ENCODE results near the gene RRBP1. TPM values are rescaled to one million over a fixed set of nuclear protein-coding genes. Genes with fewer than 3 reads are reported as not detected.

Gene RRBP1
- total RNA-seq, 1 donor, result 122 TPM

GRCh38 chr20:17580895-17581294 is 101.1 kb downstream of the RRBP1 start:
- Histone ChIP-seq H3K4me2 (ENCODE audit: insufficient read depth, low read length) (no peak overlapping the region), H3K27ac (ENCODE audit: low read depth, low read length) (no peak overlapping the region), H3K4me3 (ENCODE audit: insufficient read depth, low read length) (no peak overlapping the region), H3K27me3 (ENCODE audit: insufficient read depth, low read length) (no peaks in the 10 kb centered on the region), H3K9me3 (ENCODE audit: low read depth, low read length) (no peaks in the 10 kb centered on the region), H4K20me1 (ENCODE audit: insufficient read depth, low read length) (peaks cover 89% of the 10 kb centered on the region), H2AFZ (ENCODE audit: low read length) (no peak overlapping the region), H3K79me2 (ENCODE audit: insufficient read depth, low read length) (peaks cover 96% of the 10 kb centered on the region), H3K36me3 (ENCODE audit: insufficient read depth, low read length) (peaks cover 7% of the 10 kb centered on the region), H3K4me1 (ENCODE audit: insufficient read depth, low read length) (peaks cover 12% of the 10 kb centered on the region)
- TF ChIP-seq, protein P1, sequence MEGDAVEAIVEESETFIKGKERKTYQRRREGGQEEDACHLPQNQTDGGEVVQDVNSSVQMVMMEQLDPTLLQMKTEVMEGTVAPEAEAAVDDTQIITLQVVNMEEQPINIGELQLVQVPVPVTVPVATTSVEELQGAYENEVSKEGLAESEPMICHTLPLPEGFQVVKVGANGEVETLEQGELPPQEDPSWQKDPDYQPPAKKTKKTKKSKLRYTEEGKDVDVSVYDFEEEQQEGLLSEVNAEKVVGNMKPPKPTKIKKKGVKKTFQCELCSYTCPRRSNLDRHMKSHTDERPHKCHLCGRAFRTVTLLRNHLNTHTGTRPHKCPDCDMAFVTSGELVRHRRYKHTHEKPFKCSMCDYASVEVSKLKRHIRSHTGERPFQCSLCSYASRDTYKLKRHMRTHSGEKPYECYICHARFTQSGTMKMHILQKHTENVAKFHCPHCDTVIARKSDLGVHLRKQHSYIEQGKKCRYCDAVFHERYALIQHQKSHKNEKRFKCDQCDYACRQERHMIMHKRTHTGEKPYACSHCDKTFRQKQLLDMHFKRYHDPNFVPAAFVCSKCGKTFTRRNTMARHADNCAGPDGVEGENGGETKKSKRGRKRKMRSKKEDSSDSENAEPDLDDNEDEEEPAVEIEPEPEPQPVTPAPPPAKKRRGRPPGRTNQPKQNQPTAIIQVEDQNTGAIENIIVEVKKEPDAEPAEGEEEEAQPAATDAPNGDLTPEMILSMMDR (IDR thresholded peaks at IDR 0.05; ENCODE audit: extremely low read depth, low read depth, low read length), result no peak
- no peak for DNase-seq (ENCODE audit: insufficient read length, low spot score, missing footprints)

DNA sequence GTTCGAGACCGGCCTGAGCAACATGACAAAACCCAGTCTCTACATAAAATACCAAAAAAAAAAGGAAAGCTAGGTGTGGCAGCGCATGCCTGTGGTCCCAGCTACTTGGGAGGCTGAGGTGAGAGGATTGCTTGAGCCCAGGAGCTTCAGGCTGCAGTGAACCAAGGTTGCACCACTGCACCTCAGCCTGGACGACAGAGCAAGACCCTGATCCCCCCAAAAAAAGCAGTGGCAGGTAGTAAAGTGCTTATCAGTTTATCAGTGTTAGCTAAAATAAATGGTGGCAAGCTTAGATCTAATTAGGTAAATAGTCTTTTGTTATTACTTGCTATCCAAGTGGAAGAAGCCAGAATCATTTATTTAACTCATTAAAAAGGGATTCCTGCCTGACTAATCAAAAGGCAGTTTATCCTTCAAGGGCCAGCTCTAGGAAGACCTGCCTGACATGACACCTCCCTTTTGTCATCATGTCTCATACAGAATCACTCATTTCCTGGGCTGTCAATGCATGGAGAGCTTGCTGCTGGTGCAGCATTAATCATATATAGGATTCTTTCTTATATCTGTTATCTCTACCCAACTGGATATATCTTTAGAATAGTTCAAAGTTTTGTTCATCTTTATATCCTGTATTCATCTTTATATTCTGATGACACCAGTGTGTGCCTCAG is 102.5 kb downstream of the RRBP1 start:
- DNase-seq (ENCODE audit: insufficient read length, low spot score, missing footprints), result peak; percentile 81
- H3K4me1 ChIP-seq (ENCODE audit: insufficient read depth, low read length), result peaks cover 12% of the 10 kb centered on the region
- H4K20me1 ChIP-seq (ENCODE audit: insufficient read depth, low read length), result peaks cover 88% of the 10 kb centered on the region
- TF ChIP-seq, protein P1 (IDR thresholded peaks at IDR 0.05; ENCODE audit: extremely low read depth, low read depth, low read length), result no peak
- no peak overlapping the region for H3K27ac ChIP-seq (ENCODE audit: low read depth, low read length)
- peaks cover 96% of the 10 kb centered on the region for H3K79me2 ChIP-seq (ENCODE audit: insufficient read depth, low read length)
- no peaks in the 10 kb centered on the region for H3K9me3 ChIP-seq (ENCODE audit: low read depth, low read length)
- peaks cover 14% of the 10 kb centered on the region for H3K36me3 ChIP-seq (ENCODE audit: insufficient read depth, low read length)
- no peak overlapping the region for H3K4me2 ChIP-seq (ENCODE audit: insufficient read depth, low read length)
- no peaks in the 10 kb centered on the region for H3K27me3 ChIP-seq (ENCODE audit: insufficient read depth, low read length)
- no peak overlapping the region for H3K4me3 ChIP-seq (ENCODE audit: insufficient read depth, low read length)
- H2AFZ ChIP-seq (ENCODE audit: low read length), result no peak overlapping the region

DNA sequence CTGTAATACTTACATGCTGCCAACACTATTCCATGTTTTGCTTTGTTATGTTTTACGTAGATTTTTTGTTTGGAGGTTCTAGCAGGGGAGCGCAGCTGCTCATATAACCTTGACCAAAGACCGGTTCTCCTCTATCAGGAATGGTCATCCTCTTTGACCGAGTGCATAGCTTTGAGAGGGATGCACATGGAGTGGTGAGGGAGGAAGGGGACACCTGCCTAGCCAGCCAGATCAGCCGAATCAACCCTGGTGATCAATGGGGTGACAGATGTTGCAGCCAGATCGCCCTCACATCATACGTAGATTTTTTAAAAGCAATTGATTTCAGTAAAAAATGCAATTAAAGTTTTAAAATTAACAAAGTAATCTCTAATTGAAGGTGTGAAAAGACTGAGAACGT is 105.8 kb downstream of the RRBP1 start:
- Histone ChIP-seq H3K4me3 (ENCODE audit: insufficient read depth, low read length) (no peak overlapping the region), H3K27me3 (ENCODE audit: insufficient read depth, low read length) (no peaks in the 10 kb centered on the region), H3K4me2 (ENCODE audit: insufficient read depth, low read length) (no peak overlapping the region), H3K27ac (ENCODE audit: low read depth, low read length) (no peak overlapping the region), H3K79me2 (ENCODE audit: insufficient read depth, low read length) (peaks cover 96% of the 10 kb centered on the region), H4K20me1 (ENCODE audit: insufficient read depth, low read length) (peaks cover 93% of the 10 kb centered on the region), H3K9me3 (ENCODE audit: low read depth, low read length) (no peaks in the 10 kb centered on the region), H3K36me3 (ENCODE audit: insufficient read depth, low read length) (peaks cover 22% of the 10 kb centered on the region), H2AFZ (ENCODE audit: low read length) (no peak overlapping the region), H3K4me1 (ENCODE audit: insufficient read depth, low read length) (peaks cover 34% of the 10 kb centered on the region)
- TF ChIP-seq, protein P1 (IDR thresholded peaks at IDR 0.05; ENCODE audit: extremely low read depth, low read depth, low read length), result no peak
- DNase-seq (ENCODE audit: insufficient read length, low spot score, missing footprints), result no peak

DNA sequence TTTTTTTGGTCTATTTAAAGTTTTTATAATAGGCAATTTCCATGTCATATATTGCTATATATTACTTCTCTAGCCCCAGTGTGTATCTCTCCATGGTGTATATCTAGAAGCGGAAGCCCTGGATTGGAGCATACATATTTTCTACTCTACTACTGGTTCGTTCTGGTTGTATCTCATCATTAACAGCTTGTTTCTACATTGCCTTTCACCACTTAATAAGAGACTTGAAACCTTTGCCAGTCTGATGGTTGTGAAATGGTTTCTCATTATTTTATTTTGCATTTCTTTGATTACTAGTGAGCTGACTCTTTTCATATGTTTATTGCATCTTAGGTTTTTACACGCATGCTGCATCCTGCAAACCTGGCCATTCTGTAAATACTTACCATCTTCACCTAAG is 108.6 kb downstream of the RRBP1 start:
- TF ChIP-seq, protein P1 (IDR thresholded peaks at IDR 0.05; ENCODE audit: extremely low read depth, low read depth, low read length), result no peak
- no peak overlapping the region for H2AFZ ChIP-seq (ENCODE audit: low read length)
- peak overlapping the region; percentile 48 for H3K27ac ChIP-seq (ENCODE audit: low read depth, low read length)
- H3K4me2 ChIP-seq (ENCODE audit: insufficient read depth, low read length), result peak overlapping the region; percentile 90
- peaks cover 87% of the 10 kb centered on the region for H3K79me2 ChIP-seq (ENCODE audit: insufficient read depth, low read length)
- H3K27me3 ChIP-seq (ENCODE audit: insufficient read depth, low read length), result no peaks in the 10 kb centered on the region
- peaks cover 29% of the 10 kb centered on the region for H3K4me1 ChIP-seq (ENCODE audit: insufficient read depth, low read length)
- DNase-seq (ENCODE audit: insufficient read length, low spot score, missing footprints), result no peak
- H3K9me3 ChIP-seq (ENCODE audit: low read depth, low read length), result no peaks in the 10 kb centered on the region
- H4K20me1 ChIP-seq (ENCODE audit: insufficient read depth, low read length), result peaks cover 74% of the 10 kb centered on the region
- peaks cover 19% of the 10 kb centered on the region for H3K36me3 ChIP-seq (ENCODE audit: insufficient read depth, low read length)
- peak overlapping the region; percentile 91 for H3K4me3 ChIP-seq (ENCODE audit: insufficient read depth, low read length)
